Stomach (tissue), 4 donors: Measurements from ENCODE around the gene MYH9.
"Not testable (repeated sequence)": the region's sequence is repeated elsewhere in the genome, so short reads cannot be mapped to it uniquely, and the experiment has no call there.

Experiments
- CTCF ChIP-seq, 7 experiments: fragments of 450-650 bp in 4 of 7; fragments of 200-600 bp in 3 of 7; sonication (generic) in 3 of 7; IDR thresholded peaks; one replicate each; pipeline ENCODE4 v1.5.1; 2016 to 2019; ENCODE audit warnings: antibody characterized with exemption in 7 of 7, control low read depth in 2 of 7, mild to moderate bottlenecking in 1 of 7
- EP300 ChIP-seq: sonication (generic); formaldehyde crosslinking; IDR thresholded peaks from one replicate; pipeline ENCODE4 v1.6.1; 2017; ENCODE audit warnings: antibody characterized with exemption
- POLR2A ChIP-seq, 4 donors: fragments of 450-650 bp; IDR thresholded peaks; one replicate each; pipeline ENCODE4 v1.6.1; 2016; ENCODE audit warnings: antibody characterized with exemption in 4 of 4, control low read depth in 2 of 4, mild to moderate bottlenecking in 1 of 4, moderate library complexity in 1 of 4
- POLR2AphosphoS5 ChIP-seq, 3 donors: sonication (generic); formaldehyde crosslinking; IDR thresholded peaks; one replicate each; pipeline ENCODE4 v1.6.1; 2016; ENCODE audit warnings: antibody characterized with exemption in 3 of 3

DNA sequence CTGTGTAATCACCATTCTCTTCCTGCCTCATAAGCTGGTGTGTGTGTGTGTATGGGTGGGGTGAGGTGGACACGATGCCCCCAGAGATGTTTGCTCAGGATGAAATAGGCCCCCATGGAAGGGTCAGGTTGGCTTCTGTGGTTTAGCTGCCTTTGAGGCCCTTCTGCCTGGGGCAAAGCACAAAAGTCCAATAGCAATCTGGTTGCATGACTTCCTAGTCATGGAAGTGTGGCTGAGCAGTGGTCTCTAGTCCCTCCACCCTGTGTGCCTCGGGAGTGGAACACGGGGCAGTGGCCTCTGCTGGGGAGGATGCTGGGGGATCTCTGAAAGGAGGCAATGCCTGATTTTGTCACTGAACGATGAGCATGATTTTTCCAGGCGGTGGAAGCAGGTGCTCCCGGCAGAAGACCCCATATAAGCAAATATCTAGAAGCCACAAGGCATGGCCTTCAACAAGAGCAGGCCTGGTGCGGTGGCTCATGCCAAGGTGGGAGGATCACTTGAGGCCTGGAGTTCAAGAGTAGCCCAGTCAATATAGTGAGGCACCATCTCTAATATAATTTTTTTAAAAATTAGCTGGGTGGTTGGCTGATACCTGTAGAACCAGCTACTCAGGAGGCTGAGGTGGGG, 135.7 kb downstream of the MYH9 start:
- TF ChIP-seq CTCF (IDR thresholded peaks at IDR 0.05); POLR2A (IDR thresholded peaks at IDR 0.05); POLR2AphosphoS5 (IDR thresholded peaks at IDR 0.05); EP300: not testable (repeated sequence)
